ENCODE measurements around the gene COBL. TPM values are rescaled to one million over a fixed set of nuclear protein-coding genes. Genes with fewer than 3 reads are reported as not detected.

COBL gene
- total and polyA plus RNA-seq, 2 of the 8 experiments (the other 6 are each of a cell fraction or from before 2014, with no cell fraction given): 13.8 to 40.4 TPM

- TF ChIP-seq CHD7 (IDR thresholded peaks at IDR 0.05; ENCODE audit: insufficient replicate concordance, low read length) (no peak), POLR2A (IDR thresholded peaks at IDR 0.05; ENCODE audit: control extremely low read depth in 1 of 2, low read depth in 2 of 2, low read length in 2 of 2) (no peak), MAX (IDR thresholded peaks at IDR 0.05) (no peak), EZH2 (IDR thresholded peaks at IDR 0.05; ENCODE audit: low read depth, low read length, severe bottlenecking) (no peak), EGR1 (IDR thresholded peaks at IDR 0.05; ENCODE audit: borderline replicate concordance, low read depth, low read length) (no peak), CBX5 (IDR thresholded peaks at IDR 0.05; ENCODE audit: low read depth, low read length) (no peak), TAF7 (optimal IDR thresholded peaks at IDR 0.05; ENCODE audit: borderline replicate concordance, low read depth, low read length) (no peak), RFX5 (IDR thresholded peaks at IDR 0.05; ENCODE audit: borderline replicate concordance, low read depth, low read length) (no peak), CTCF (IDR thresholded peaks at IDR 0.05; ENCODE audit: control extremely low read depth in 1 of 3, insufficient read depth in 1 of 3, low read depth in 1 of 3, low read length in 3 of 3) (no peak)
These were observed 40.5 kb downstream of the COBL start (continued) for GRCh38 chr7:51276091-51276605.
